Duodenal mucosa (tissue), 2 donors: ENCODE data around the gene CES1.
"Not testable (repeated sequence)": the region's sequence is repeated elsewhere in the genome, so short reads cannot be mapped to it uniquely, and the experiment has no call there.

Experiments used
- H3K27ac ChIP-seq: one replicate; pipeline ENCODE4 v1.7.0; 2013; ENCODE audit warnings: low read depth, low read length
- H3K27me3 ChIP-seq, 2 donors: one replicate each; pipeline ENCODE4 v1.7.0; 2013; ENCODE audit warnings: low read length in 2 of 2, control low read depth in 1 of 2; ENCODE audit not compliant: insufficient read depth in 2 of 2, control insufficient read depth in 1 of 2
- H3K36me3 ChIP-seq, 2 donors: one replicate each; pipeline ENCODE4 v1.7.0; 2013; ENCODE audit warnings: low read length in 2 of 2, control low read depth in 1 of 2; ENCODE audit not compliant: insufficient read depth in 2 of 2, control insufficient read depth in 1 of 2
- H3K4me1 ChIP-seq, 2 donors: one replicate each; pipeline ENCODE4 v1.7.0; 2013; ENCODE audit warnings: low read length in 2 of 2, control low read depth in 1 of 2; ENCODE audit not compliant: insufficient read depth in 2 of 2, control insufficient read depth in 1 of 2
- H3K4me3 ChIP-seq, 2 donors: one replicate each; pipeline ENCODE4 v1.7.0; 2013; ENCODE audit warnings: low read length in 2 of 2, low read depth in 1 of 2
- H3K9ac ChIP-seq, 2 donors: one replicate each; pipeline ENCODE4 v1.7.0; 2013; ENCODE audit warnings: low read length in 2 of 2, low read depth in 1 of 2
- H3K9me3 ChIP-seq, 2 donors: one replicate each; pipeline ENCODE4 v1.7.0; 2013; ENCODE audit warnings: low read length in 2 of 2, control low read depth in 1 of 2; ENCODE audit not compliant: control insufficient read depth in 1 of 2

Gene CES1

GRCh38 chr16:55856950-55857349 is 24.1 kb upstream of the CES1 start:
- no peaks in the 10 kb centered on the region for H3K9me3 ChIP-seq
- no peak overlapping the region for H3K9ac ChIP-seq
- no peaks in the 10 kb centered on the region for H3K36me3 ChIP-seq
- no peak overlapping the region for H3K27ac ChIP-seq
- H3K4me1 ChIP-seq: no peaks in the 10 kb centered on the region
- H3K4me3 ChIP-seq: no peak overlapping the region
- no peaks in the 10 kb centered on the region for H3K27me3 ChIP-seq

GRCh38 chr16:55853114-55853513 is 20.2 kb upstream of the CES1 start:
- H3K27me3 ChIP-seq: peaks cover 0 to 3% of the 10 kb centered on the region in 2 donors
- H3K36me3 ChIP-seq: no peaks in the 10 kb centered on the region
- no peak overlapping the region for H3K4me3 ChIP-seq
- H3K9ac ChIP-seq: no peak overlapping the region
- H3K4me1 ChIP-seq: no peaks in the 10 kb centered on the region
- no peaks in the 10 kb centered on the region for H3K9me3 ChIP-seq
- H3K27ac ChIP-seq: no peak overlapping the region

- no peaks in the 10 kb centered on the region for H3K36me3 ChIP-seq
- H3K27me3 ChIP-seq: peaks cover 0 to 8% of the 10 kb centered on the region in 2 donors
- no peak overlapping the region for H3K4me3 ChIP-seq
- no peak overlapping the region for H3K27ac ChIP-seq
- no peaks in the 10 kb centered on the region for H3K4me1 ChIP-seq
- H3K9ac ChIP-seq: no peak overlapping the region
- H3K9me3 ChIP-seq: no peaks in the 10 kb centered on the region
Observed at GRCh38 chr16:55849536-55849935, 16.6 kb upstream of the CES1 start.

GRCh38 chr16:55846598-55847346 is 13.9 kb upstream of the CES1 start:
- peaks cover 0 to 8% of the 10 kb centered on the region in 2 donors for H3K27me3 ChIP-seq
- no peak overlapping the region for H3K9ac ChIP-seq
- H3K4me1 ChIP-seq: no peaks in the 10 kb centered on the region
- H3K36me3 ChIP-seq: no peaks in the 10 kb centered on the region
- no peaks in the 10 kb centered on the region for H3K9me3 ChIP-seq
- no peak overlapping the region for H3K4me3 ChIP-seq
- H3K27ac ChIP-seq: no peak overlapping the region

- no peak overlapping the region for H3K4me3 ChIP-seq
- H3K27ac ChIP-seq: no peak overlapping the region
- H3K36me3 ChIP-seq: no peaks in the 10 kb centered on the region
- H3K27me3 ChIP-seq: peaks cover 0 to 5% of the 10 kb centered on the region in 2 donors
- H3K4me1 ChIP-seq: no peaks in the 10 kb centered on the region
- no peaks in the 10 kb centered on the region for H3K9me3 ChIP-seq
- no peak overlapping the region for H3K9ac ChIP-seq
Observed at GRCh38 chr16:55843105-55843395, 10.2 kb upstream of the CES1 start.

- Histone ChIP-seq H3K9me3 (no peaks in the 10 kb centered on the region), H3K9ac (no peak overlapping the region), H3K4me1 (no peaks in the 10 kb centered on the region), H3K4me3 (no peak overlapping the region), H3K36me3 (no peaks in the 10 kb centered on the region), H3K27ac (no peak overlapping the region), H3K27me3 (peaks cover 0 to 5% of the 10 kb centered on the region in 2 donors)
Observed at GRCh38 chr16:55842369-55843104, 9.6 kb upstream of the CES1 start.

GRCh38 chr16:55839115-55839514 is 6.2 kb upstream of the CES1 start:
- H3K27me3 ChIP-seq: no peaks in the 10 kb centered on the region
- no peaks in the 10 kb centered on the region for H3K4me1 ChIP-seq
- H3K9ac ChIP-seq: no peak overlapping the region
- H3K36me3 ChIP-seq: no peaks in the 10 kb centered on the region
- no peaks in the 10 kb centered on the region for H3K9me3 ChIP-seq
- no peak overlapping the region for H3K4me3 ChIP-seq
- H3K27ac ChIP-seq: no peak overlapping the region

- H3K27me3 ChIP-seq: no peaks in the 10 kb centered on the region
- no peaks in the 10 kb centered on the region for H3K9me3 ChIP-seq
- H3K27ac ChIP-seq: no peak overlapping the region
- no peak overlapping the region for H3K4me3 ChIP-seq
- no peaks in the 10 kb centered on the region for H3K4me1 ChIP-seq
- no peaks in the 10 kb centered on the region for H3K36me3 ChIP-seq
- H3K9ac ChIP-seq: no peak overlapping the region
Observed at GRCh38 chr16:55836158-55836611, 3.3 kb upstream of the CES1 start.

GRCh38 chr16:55835581-55835980 is 2.7 kb upstream of the CES1 start:
- H3K36me3 ChIP-seq: no peaks in the 10 kb centered on the region
- H3K4me3 ChIP-seq: no peak overlapping the region
- no peaks in the 10 kb centered on the region for H3K27me3 ChIP-seq

GRCh38 chr16:55835173-55835572 is 2.3 kb upstream of the CES1 start:
- not testable (repeated sequence) for H3K36me3 ChIP-seq, H3K9ac ChIP-seq, H3K4me3 ChIP-seq, H3K27me3 ChIP-seq, H3K9me3 ChIP-seq, H3K27ac ChIP-seq, H3K4me1 ChIP-seq

More at GRCh38 chr16:55835581-55835980, 2.7 kb upstream of the CES1 start:
- Histone ChIP-seq H3K9ac (no peak overlapping the region), H3K9me3 (no peaks in the 10 kb centered on the region), H3K27ac (no peak overlapping the region), H3K4me1 (no peaks in the 10 kb centered on the region)
